K562 (cell line): ENCODE results near the gene WIPF2. TPM values are rescaled to one million over a fixed set of nuclear protein-coding genes. Genes with fewer than 3 reads are reported as not detected.

Experiments
- ATAC-seq: fragments of 200-7000 bp; cut with Tn5 transposase; 3 replicates; pipeline ENCODE4 v1.9.1; 2020; ENCODE audit warnings: moderate library complexity
- BruUV-seq: library from RNA; stranded (reverse); fragments of 400-500 nt; replicated peaks from 2 replicates; lab custom pipeline; 2021; lab: Mats Ljungman, UMichigan
- CTCF ChIA-PET: fragments of 300-600 bp; formaldehyde crosslinking; extraction: SDS; loops from one replicate; lab custom pipeline; 2021; ENCODE audit warnings: low intra/inter-chr PET ratio; lab: Yijun Ruan, JAX
- POLR2A ChIA-PET: fragments of 300-600, 350-650 bp; sonication (Branson Sonifier 250); formaldehyde crosslinking; extraction: SDS; loops from one replicate; lab custom pipeline; 2021; ENCODE audit warnings: antibody characterized with exemption, inconsistent platforms; lab: Yijun Ruan, JAX
- DNase-seq, 4 experiments: peaks; one replicate each; pipeline versions ENCODE4 v3.0.0 to v3.0.0-alpha.2; 2011 to 2018; ENCODE audit warnings: low spot score in 3 of 4, mixed read lengths in 3 of 4; ENCODE audit errors: extremely low read depth in 1 of 4
- FAIRE-seq: peaks from 2 replicates; lab custom pipeline; 2011; peaks lifted over from hg19 to GRCh38; lab: Jason Lieb, UNC
- H2AFZ ChIP-seq: 2 replicates; pipeline ENCODE4 v1.6.0; 2011; ENCODE audit warnings: low read depth, low read length, control low read depth, inconsistent platforms
- H3K27ac ChIP-seq: fragments of 200-600 bp; 3 replicates; pipeline ENCODE4 v1.8.0; 2011; ENCODE audit warnings: low read depth, mild to moderate bottlenecking, control low read depth, inconsistent platforms, low read length, moderate library complexity, mixed read lengths; ENCODE audit errors: extremely low read depth
- H3K27me3 ChIP-seq, 2 experiments: fragments of 300-600 bp in 1 of 2; 2 replicates in 1 of 2; 3 replicates in 1 of 2; pipeline versions ENCODE4 v1.6.0 to v1.8.0; 2011; ENCODE audit warnings: inconsistent platforms in 2 of 2, low read length in 2 of 2, mild to moderate bottlenecking in 1 of 2, mixed read lengths in 1 of 2, moderate library complexity in 1 of 2; ENCODE audit not compliant: control insufficient read depth in 2 of 2, insufficient read depth in 2 of 2
- H3K36me3 ChIP-seq: fragments of 300-600 bp; 3 replicates; pipeline ENCODE4 v1.8.0; 2011; ENCODE audit warnings: mild to moderate bottlenecking, low read length, inconsistent platforms; ENCODE audit not compliant: control insufficient read depth, insufficient read depth
- H3K4me1 ChIP-seq, 2 experiments: fragments of 200-600 bp in 1 of 2; replicated peaks in 1 of 2; 2 replicates in 1 of 2; 3 replicates in 1 of 2; pipeline versions ENCODE4 v1.5.1 to v1.8.0; 2011; ENCODE audit warnings: inconsistent platforms in 2 of 2, low read length in 2 of 2, mild to moderate bottlenecking in 1 of 2, mixed read lengths in 1 of 2, moderate library complexity in 1 of 2; ENCODE audit not compliant: control insufficient read depth in 2 of 2, insufficient read depth in 2 of 2
- H3K4me2 ChIP-seq: 2 replicates; pipeline ENCODE4 v1.6.1; 2011; ENCODE audit warnings: low read length, control low read depth, inconsistent platforms, mixed read lengths; ENCODE audit not compliant: insufficient read depth
- H3K4me3 ChIP-seq: fragments of 200-600 bp; sonication (generic), shearing (Covaris generic); 2 replicates; pipeline ENCODE4 v1.5.1; 2016; ENCODE audit warnings: control low read depth, inconsistent platforms
- H3K79me2 ChIP-seq: fragments of 200-600 bp; 3 replicates; pipeline ENCODE4 v1.8.0; 2011; ENCODE audit warnings: low read length, inconsistent platforms; ENCODE audit not compliant: control insufficient read depth, insufficient read depth
- H3K9ac ChIP-seq, 2 experiments: 2 replicates each; pipeline versions ENCODE4 v1.6.0 to v1.6.1; 2011; ENCODE audit warnings: low read depth in 2 of 2, low read length in 2 of 2, control low read depth in 1 of 2, inconsistent platforms in 1 of 2, mild to moderate bottlenecking in 1 of 2, mixed read lengths in 1 of 2; ENCODE audit not compliant: insufficient read depth in 1 of 2
- H3K9me1 ChIP-seq: one replicate; pipeline ENCODE4 v1.6.0; 2011; ENCODE audit warnings: inconsistent platforms, mild to moderate bottlenecking, low read length, moderate library complexity; ENCODE audit not compliant: control insufficient read depth, insufficient read depth
- H3K9me3 ChIP-seq: replicated peaks from 2 replicates; pipeline ENCODE4 v1.5.1; 2011; ENCODE audit warnings: low read depth, low read length, inconsistent platforms; ENCODE audit not compliant: control insufficient read depth, insufficient read depth
- H4K20me1 ChIP-seq: replicated peaks from 2 replicates; pipeline ENCODE4 v1.6.1; 2011; ENCODE audit warnings: low read length, inconsistent platforms, mixed read lengths; ENCODE audit not compliant: control insufficient read depth, insufficient read depth
- GATAD2A ChIP-seq: fragments of 450-650 bp; IDR thresholded peaks from 2 replicates; pipeline ENCODE4 v1.6.1; 2017
- HNRNPUL1 ChIP-seq: fragments of 200-400 bp; formaldehyde crosslinking; IDR thresholded peaks from 2 replicates; pipeline ENCODE4 v1.6.1; 2017; ENCODE audit warnings: low read length
- NR2C2 ChIP-seq, 2 experiments: fragments of 200-800 bp in 1 of 2; sonication (Bioruptor generic) in 1 of 2; sonication (generic) in 1 of 2; formaldehyde crosslinking in 1 of 2; IDR thresholded peaks; 2 replicates each; pipeline versions ENCODE4 v1.6.1 to v1.8.0; 2016 to 2022; ENCODE audit warnings: mild to moderate bottlenecking in 1 of 2, missing compliant biosample characterization in 1 of 2, missing genetic modification characterization in 1 of 2, missing genetic modification reagents in 1 of 2
- RBM25 ChIP-seq: fragments of 200-400 bp; formaldehyde crosslinking; IDR thresholded peaks from 2 replicates; pipeline ENCODE4 v1.6.1; 2018; ENCODE audit warnings: low read length, low read depth, moderate library complexity; ENCODE audit not compliant: severe bottlenecking
- RBM39 ChIP-seq: fragments of 200-400 bp; formaldehyde crosslinking; optimal IDR thresholded peaks from 2 replicates; pipeline ENCODE3; 2018; ENCODE audit warnings: low read depth, low read length
- WGBS: fragments of 100-300 bp; shearing (Covaris generic); methylation state at CpG from one replicate; pipeline ENCODE4 v1.1.6; 2016; ENCODE audit warnings: low coverage, mixed read lengths; ENCODE audit not compliant: insufficient coverage; ENCODE audit errors: missing lambda C conversion rate; 5-methylcytosine and 5-hydroxymethylcytosine counted together
- in situ Hi-C: fragments of 300-500 bp; cut with MboI; formaldehyde crosslinking; loops from 4 replicates; pipeline ENCODE4 v1.15.0; 2018; ENCODE audit warnings: inconsistent platforms, mixed read lengths
- intact Hi-C: fragments of 100-400 bp; cut with micrococcal nuclease; formaldehyde crosslinking; loops from 2 replicates; pipeline ENCODE4 v1.14.2; 2022
- polyA plus RNA-seq, 8 experiments: library from polyadenylated mRNA; depleted of rRNA in 4 of 8; stranded (reverse) in 5 of 8; unstranded in 3 of 8; fragments of >200 nt; fragmentation: Nextera tagmentation in 2 of 8; fragmentation: Illumina TruSeq in 1 of 8; extraction: Ambion mirVana in 2 of 8; extraction: Trizol in 1 of 8; gene quantifications; 2 replicates each; pipeline versions ENCODE4 v1.2.1 to v1.2.3, GENCODE V29; 2011 to 2014; ENCODE audit warnings: inconsistent platforms in 1 of 8, missing spikeins in 1 of 8
- total RNA-seq, 7 experiments: library from RNA; depleted of rRNA in 6 of 7; stranded (reverse); fragments of >200 nt in 6 of 7; fragmentation: Illumina TruSeq in 2 of 7; extraction: Trizol in 2 of 7; gene quantifications; 2 replicates each; pipeline versions ENCODE4 v1.2.1 to v1.2.3, GENCODE V29; 2011 to 2021; ENCODE audit warnings: low replicate concordance in 1 of 7

The WIPF2 gene
- total and polyA plus RNA-seq, 9 of the 15 experiments (the other 6 are each of a cell fraction or from before 2014, with no cell fraction given), result 3.6 to 15.0 (median 5.3) TPM

DNA sequence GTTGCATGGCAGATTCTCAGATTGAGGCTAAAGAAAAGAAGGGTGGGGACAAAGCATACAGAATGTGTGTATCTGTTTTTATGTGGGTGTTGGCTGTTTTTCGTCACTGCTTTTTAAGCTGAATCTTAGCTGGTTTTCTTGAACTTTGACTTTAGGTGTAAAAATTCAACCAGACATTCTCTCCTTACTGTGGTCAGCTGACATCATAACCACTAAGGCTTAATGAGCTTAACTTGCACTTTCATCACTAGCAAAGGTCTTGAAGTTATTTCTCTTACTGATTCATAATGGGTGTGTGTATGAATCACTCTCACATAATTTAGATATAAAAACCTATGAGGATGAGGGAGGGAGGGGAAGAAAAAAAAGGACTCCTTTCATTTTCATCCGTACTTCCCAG is 64.6 kb downstream of the WIPF2 start:
- ChIA-PET CTCF (no interaction called here), POLR2A (interaction anchor here (0.6 to 1.3 kb wide), 4 partner anchors 11 to 216 kb away, joined by 3 read pairs; partner anchors contain the start of gene RARA)
- H4K20me1 ChIP-seq, result no peaks in the 10 kb centered on the region
- peaks cover 29% of the 10 kb centered on the region for H3K36me3 ChIP-seq
- H2AFZ ChIP-seq, result no peak overlapping the region
- H3K9me1 ChIP-seq, result no peaks in the 10 kb centered on the region
- H3K4me1 ChIP-seq, result peaks cover 0 to 2% of the 10 kb centered on the region in 2 experiments; a peak in 1 of 5 replicates
- no peak overlapping the region for H3K27ac ChIP-seq
- no peak overlapping the region for H3K9ac ChIP-seq
- peaks cover 9% of the 10 kb centered on the region for H3K79me2 ChIP-seq
- FAIRE-seq (no peak), DNase-seq (no peak), ATAC-seq (no peak)
- intact Hi-C loops (no loop called here), in situ Hi-C loops (loop anchor here (25.0 kb wide), 1 partner anchor 271 kb away; the partner anchor contains the start of gene CSF3)
- H3K4me3 ChIP-seq, result no peak overlapping the region
- 62% methylated on average over 2 of the region's 2 CpGs for WGBS
- no TSS peak for BruUV-seq
- TF ChIP-seq RBM39, result no peak
- TF ChIP-seq HNRNPUL1, result no peak
- no peak for TF ChIP-seq GATAD2A
- no peak for TF ChIP-seq RBM25
- TF ChIP-seq NR2C2 (CRISPR knock-in tag; IDR thresholded peaks at IDR 0.05), result no peak
- TF ChIP-seq NR2C2 (tag; IDR thresholded peaks at IDR 0.05), result peak; percentile 31; the same call in 1 of the 2 replicates
- H3K9me3 ChIP-seq, result no peaks in the 10 kb centered on the region
- no peak overlapping the region for H3K4me2 ChIP-seq
- H3K27me3 ChIP-seq, result no peaks in the 10 kb centered on the region
